ENCODE results near the gene DPPA3. TPM values are rescaled to one million over a fixed set of nuclear protein-coding genes. Genes with fewer than 3 reads are reported as not detected.
A peak's percentile ranks its signal among the peaks of the same experiment; 100 is the strongest.
"Not testable (repeated sequence)": the region's sequence is repeated elsewhere in the genome, so short reads cannot be mapped to it uniquely, and the experiment has no call there.

Gene DPPA3
- total RNA-seq (not detected), polyA plus RNA-seq (not detected)

DNA sequence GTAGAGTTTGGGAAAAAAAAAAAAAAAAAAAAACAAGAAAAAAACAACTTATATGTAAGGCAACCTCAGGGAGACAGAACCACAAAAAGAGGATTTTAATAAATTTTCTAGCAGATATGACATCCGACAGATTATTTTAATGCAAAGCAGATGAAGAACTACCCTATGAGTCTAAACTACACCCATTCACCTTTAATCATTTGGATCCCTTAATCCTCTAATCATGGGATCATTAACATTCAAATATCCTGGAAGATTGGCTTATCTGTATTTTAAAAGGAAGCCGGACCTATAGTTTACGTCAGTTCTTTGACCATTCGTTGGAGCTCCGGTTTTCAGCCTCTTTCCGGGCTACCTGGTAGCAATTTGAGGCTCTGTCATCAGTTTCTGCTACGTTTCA, at the start of gene DPPA3:
TSS of gene DPPA3 (plus strand) at position 301 of the 400 bp plus-strand sequence. CDS start 138 bp downstream, outside the sequence.
- no peak for DNase-seq
- ChIA-PET CTCF (no interaction called here), POLR2A (no interaction called here)
- H3K27me3 ChIP-seq (ENCODE audit: insufficient read depth, low read length, poor library complexity, severe bottlenecking): no peaks in the 10 kb centered on the region
- H3K9me3 ChIP-seq (ENCODE audit: low read length): no peaks in the 10 kb centered on the region
- H3K36me3 ChIP-seq (ENCODE audit: insufficient read depth, low read length): no peaks in the 10 kb centered on the region
- Mint-ChIP-seq H3K4me3 (no peak within 1 kb of the TSS), H3K27me3 (peaks cover 6 to 7% of the 10 kb centered on the region in 2 donors), H3K27ac (no peak within 1 kb of the TSS), H3K36me3 (no peaks in the 10 kb centered on the region), H3K4me1 (no peaks in the 10 kb centered on the region), H3K9me3 (no peaks in the 10 kb centered on the region)
- no peak within 1 kb of the TSS for H3K4me3 ChIP-seq (ENCODE audit: low read length)
- no peak within 1 kb of the TSS for H3K27ac ChIP-seq (ENCODE audit: low read depth, low read length)
- no peaks in the 10 kb centered on the region for H3K4me1 ChIP-seq (ENCODE audit: insufficient read depth, low read length)

DNA sequence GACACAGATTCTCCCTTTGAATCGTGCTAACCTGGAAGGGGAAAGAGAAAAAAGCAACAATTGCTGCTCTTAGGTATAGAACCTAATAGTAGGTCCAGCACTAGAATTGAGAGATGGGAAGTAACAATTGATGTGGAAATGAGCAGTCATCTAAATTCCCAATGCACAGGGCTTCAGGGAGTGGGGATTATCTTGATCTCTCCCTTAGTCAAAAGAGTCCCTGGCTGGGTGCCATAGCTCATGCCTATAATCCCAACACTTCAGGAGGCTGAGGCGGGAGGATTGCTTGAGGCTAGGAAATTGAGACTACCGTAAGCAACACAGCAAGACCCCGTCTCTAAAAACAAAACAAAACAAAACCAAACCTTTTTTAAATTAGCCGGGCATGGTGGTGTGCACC, 49.5 kb upstream of the DPPA3 start:
- Histone ChIP-seq H3K4me1 (ENCODE audit: insufficient read depth, low read length) (no peaks in the 10 kb centered on the region), H3K27ac (ENCODE audit: low read depth, low read length) (no peak overlapping the region), H3K27me3 (ENCODE audit: insufficient read depth, low read length, poor library complexity, severe bottlenecking) (no peaks in the 10 kb centered on the region), H3K36me3 (ENCODE audit: insufficient read depth, low read length) (no peaks in the 10 kb centered on the region), H3K9me3 (ENCODE audit: low read length) (no peaks in the 10 kb centered on the region), H3K4me3 (ENCODE audit: low read length) (no peak overlapping the region)
- Mint-ChIP-seq H3K27ac (no peak overlapping the region), H3K36me3 (no peaks in the 10 kb centered on the region), H3K4me3 (no peak overlapping the region), H3K4me1 (no peaks in the 10 kb centered on the region), H3K27me3 (no peaks in the 10 kb centered on the region), H3K9me3 (no peaks in the 10 kb centered on the region)
- POLR2A ChIA-PET: no interaction called here
- DNase-seq: no peak
- CTCF ChIA-PET: no interaction called here

DNA sequence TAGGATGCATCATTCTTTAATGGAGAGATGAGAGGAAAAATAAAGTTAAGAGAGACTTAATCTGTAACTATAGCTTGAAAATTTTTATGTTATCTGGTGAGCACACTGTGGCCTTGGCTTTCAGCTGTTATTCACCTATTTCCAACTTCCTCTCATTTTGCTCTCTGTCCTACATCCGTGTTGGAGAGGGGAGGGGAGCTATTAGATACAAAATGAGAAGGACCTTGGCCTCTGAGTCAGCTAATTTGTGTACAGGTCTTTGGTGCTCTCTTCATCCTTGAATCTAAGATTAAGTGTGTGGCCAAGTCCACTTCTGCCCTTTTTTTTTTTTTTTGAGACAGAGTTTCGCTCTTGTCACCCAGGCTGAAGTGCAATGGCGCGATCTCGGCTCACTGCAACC, 44.6 kb upstream of the DPPA3 start:
- no peak overlapping the region for H3K4me3 ChIP-seq (ENCODE audit: low read length)
- DNase-seq: no peak
- H3K4me1 ChIP-seq (ENCODE audit: insufficient read depth, low read length): no peaks in the 10 kb centered on the region
- H3K36me3 ChIP-seq (ENCODE audit: insufficient read depth, low read length): no peaks in the 10 kb centered on the region
- Mint-ChIP-seq H3K27me3 (peaks cover 5% of the 10 kb centered on the region in 2 donors), H3K4me1 (no peaks in the 10 kb centered on the region), H3K36me3 (no peaks in the 10 kb centered on the region), H3K27ac (no peak overlapping the region), H3K4me3 (no peak overlapping the region), H3K9me3 (no peaks in the 10 kb centered on the region)
- no peaks in the 10 kb centered on the region for H3K27me3 ChIP-seq (ENCODE audit: insufficient read depth, low read length, poor library complexity, severe bottlenecking)
- H3K27ac ChIP-seq (ENCODE audit: low read depth, low read length): no peak overlapping the region
- no peaks in the 10 kb centered on the region for H3K9me3 ChIP-seq (ENCODE audit: low read length)
- CTCF ChIA-PET: no interaction called here
- POLR2A ChIA-PET: no interaction called here

DNA sequence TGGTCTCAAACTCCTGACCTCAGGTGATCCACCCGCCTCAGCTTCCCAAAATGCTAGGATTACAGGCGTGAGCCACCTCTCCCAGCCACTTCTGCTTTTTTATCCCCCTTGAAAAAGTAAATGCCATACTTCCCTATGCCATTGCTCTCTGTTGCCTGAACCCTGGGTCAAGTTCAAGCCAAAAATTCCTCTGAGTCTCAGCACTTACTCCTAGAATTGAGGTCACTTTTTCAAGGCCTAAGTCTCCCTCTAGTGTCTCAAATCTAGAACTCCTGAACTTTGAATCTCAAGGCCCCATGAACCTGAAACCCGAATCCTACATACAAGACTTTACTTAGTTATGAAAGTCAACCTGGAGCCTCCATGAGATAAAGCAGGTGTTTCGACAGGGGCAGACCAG, 44.1 kb upstream of the DPPA3 start:
- ChIA-PET CTCF (no interaction called here), POLR2A (no interaction called here)
- Histone ChIP-seq H3K9me3 (ENCODE audit: low read length) (no peaks in the 10 kb centered on the region), H3K36me3 (ENCODE audit: insufficient read depth, low read length) (no peaks in the 10 kb centered on the region), H3K27ac (ENCODE audit: low read depth, low read length) (no peak overlapping the region), H3K4me3 (ENCODE audit: low read length) (no peak overlapping the region), H3K4me1 (ENCODE audit: insufficient read depth, low read length) (no peaks in the 10 kb centered on the region), H3K27me3 (ENCODE audit: insufficient read depth, low read length, poor library complexity, severe bottlenecking) (no peaks in the 10 kb centered on the region)
- Mint-ChIP-seq H3K27ac (peak overlapping the region in 1 of 8 donors; percentile 34), H3K36me3 (no peaks in the 10 kb centered on the region), H3K4me3 (no peak overlapping the region), H3K4me1 (no peaks in the 10 kb centered on the region), H3K27me3 (peaks cover 5% of the 10 kb centered on the region in 2 donors), H3K9me3 (no peaks in the 10 kb centered on the region)
- DNase-seq: no peak

DNA sequence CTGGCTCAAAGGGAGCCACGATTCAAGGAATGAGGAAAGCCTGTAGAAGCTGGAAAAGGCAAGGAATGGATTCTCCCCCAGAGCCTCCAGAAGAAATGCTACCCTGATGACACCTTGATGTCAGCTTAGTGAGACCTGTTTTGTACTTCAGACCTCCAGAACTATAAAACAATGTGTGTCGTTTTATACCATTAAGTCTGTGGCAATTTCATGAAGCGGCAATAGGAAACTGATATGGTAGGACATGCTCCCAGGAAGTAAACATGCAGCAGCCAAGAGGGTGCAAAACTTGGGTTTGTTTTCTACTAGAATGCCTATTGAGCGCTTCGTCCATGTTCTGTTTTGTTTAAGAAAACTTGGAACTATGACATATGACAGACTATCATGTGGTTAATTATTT, 43.1 kb upstream of the DPPA3 start:
- Histone ChIP-seq H3K27me3 (ENCODE audit: insufficient read depth, low read length, poor library complexity, severe bottlenecking) (no peaks in the 10 kb centered on the region), H3K36me3 (ENCODE audit: insufficient read depth, low read length) (no peaks in the 10 kb centered on the region), H3K4me3 (ENCODE audit: low read length) (no peak overlapping the region), H3K27ac (ENCODE audit: low read depth, low read length) (no peak overlapping the region), H3K4me1 (ENCODE audit: insufficient read depth, low read length) (no peaks in the 10 kb centered on the region), H3K9me3 (ENCODE audit: low read length) (no peaks in the 10 kb centered on the region)
- no peaks in the 10 kb centered on the region for H3K36me3 Mint-ChIP-seq
- H3K27me3 Mint-ChIP-seq: peaks cover 5% of the 10 kb centered on the region in 2 donors
- ChIA-PET POLR2A (no interaction called here), CTCF (no interaction called here)
- no peak overlapping the region for H3K27ac Mint-ChIP-seq
- no peak for DNase-seq
- no peaks in the 10 kb centered on the region for H3K9me3 Mint-ChIP-seq
- H3K4me1 Mint-ChIP-seq: no peaks in the 10 kb centered on the region
- no peak overlapping the region for H3K4me3 Mint-ChIP-seq

DNA sequence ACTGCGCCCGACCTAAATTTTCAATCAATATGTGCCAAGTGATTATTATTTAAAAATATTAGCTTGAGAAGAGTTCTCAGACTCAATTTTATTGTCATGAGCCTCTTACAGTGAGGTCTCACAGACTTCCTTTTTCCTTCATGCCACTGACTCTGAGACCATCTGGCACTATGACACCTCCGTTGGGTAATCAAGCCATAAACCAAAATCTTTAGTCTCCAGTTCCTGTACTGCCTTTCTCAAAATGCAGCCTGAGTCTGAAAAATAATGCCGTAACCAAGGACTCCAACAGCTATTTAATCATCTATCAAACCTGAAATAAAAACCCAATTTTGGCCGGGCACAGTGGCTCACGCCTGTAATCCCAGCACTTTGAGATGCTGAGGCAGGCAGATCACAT, 35.8 kb upstream of the DPPA3 start:
- POLR2A ChIA-PET; H3K36me3 ChIP-seq (ENCODE audit: insufficient read depth, low read length); H3K36me3 Mint-ChIP-seq; H3K9me3 ChIP-seq (ENCODE audit: low read length); H3K27me3 ChIP-seq (ENCODE audit: insufficient read depth, low read length, poor library complexity, severe bottlenecking); DNase-seq; CTCF ChIA-PET; H3K27ac ChIP-seq (ENCODE audit: low read depth, low read length); H3K27ac Mint-ChIP-seq; H3K4me3 ChIP-seq (ENCODE audit: low read length); H3K4me3 Mint-ChIP-seq; H3K4me1 ChIP-seq (ENCODE audit: insufficient read depth, low read length); H3K9me3 Mint-ChIP-seq: not testable (repeated sequence)
- Mint-ChIP-seq H3K27me3 (peaks cover 9 to 22% of the 10 kb centered on the region in 2 donors), H3K4me1 (peaks cover 7 to 11% (median 9%) of the 10 kb centered on the region in 3 donors)

DNA sequence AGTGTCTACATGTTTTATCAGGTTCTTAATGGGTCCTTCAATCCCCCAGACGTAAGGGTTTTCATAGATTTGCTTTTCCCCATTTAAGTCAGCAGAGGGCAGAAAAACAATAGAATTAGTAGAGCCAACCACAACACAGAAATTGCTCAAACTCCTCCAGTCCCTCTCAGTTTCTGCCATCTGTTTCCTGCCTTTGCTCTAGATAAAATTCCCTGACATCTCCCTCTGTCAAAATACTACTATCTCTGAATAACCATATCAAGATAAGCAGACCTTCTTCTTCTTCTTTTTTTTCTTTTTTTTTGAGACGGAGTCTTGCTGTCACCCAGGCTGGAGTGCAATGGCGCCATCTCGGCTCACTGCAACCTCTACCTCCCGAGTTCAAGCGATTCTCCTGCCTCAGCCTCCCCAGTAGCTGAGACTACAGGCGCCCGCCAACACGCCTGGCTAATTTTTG, 33.8 kb upstream of the DPPA3 start:
- H3K27ac ChIP-seq (ENCODE audit: low read depth, low read length); H3K9me3 ChIP-seq (ENCODE audit: low read length); POLR2A ChIA-PET; H3K27me3 ChIP-seq (ENCODE audit: insufficient read depth, low read length, poor library complexity, severe bottlenecking); H3K9me3 Mint-ChIP-seq; H3K4me3 ChIP-seq (ENCODE audit: low read length); H3K36me3 Mint-ChIP-seq; H3K4me1 ChIP-seq (ENCODE audit: insufficient read depth, low read length); H3K36me3 ChIP-seq (ENCODE audit: insufficient read depth, low read length): not testable (repeated sequence)
- H3K4me1 Mint-ChIP-seq: peaks cover 7 to 11% (median 9%) of the 10 kb centered on the region in 3 donors
- H3K4me3 Mint-ChIP-seq: peak overlapping the region in 4 of 7 donors; percentile 20 to 62 (median 47)
- H3K27me3 Mint-ChIP-seq: peaks cover 4 to 17% of the 10 kb centered on the region in 2 donors
- peak overlapping the region in 1 of 8 donors; percentile 81 for H3K27ac Mint-ChIP-seq
- CTCF ChIA-PET: interaction anchor here (0.9 to 1.6 kb wide), 2 partner anchors 128 to 129 kb away, joined by 3 to 6 read pairs; no protein-coding TSS in a partner anchor
- peak in 2 of 5 donors; percentile 6 to 17 for DNase-seq

DNA sequence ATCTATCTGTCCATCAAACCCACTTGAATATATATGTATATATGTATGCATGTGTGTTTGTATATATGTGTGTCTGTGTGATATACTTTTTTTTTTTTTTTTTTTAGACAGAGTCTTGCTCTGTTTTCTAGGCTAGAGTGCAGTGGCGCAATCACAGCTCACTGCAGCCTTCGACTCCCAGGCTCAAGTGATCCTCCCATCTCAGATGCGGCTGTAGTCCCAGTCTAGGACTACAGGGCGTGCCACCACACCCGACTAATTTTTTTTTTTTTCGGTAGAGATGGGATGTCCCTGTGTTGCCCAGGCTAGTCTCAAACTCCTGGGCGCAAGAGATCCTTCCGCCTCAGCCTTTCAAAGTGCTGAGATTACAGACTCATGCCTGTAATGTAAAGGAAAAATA, 32.5 kb upstream of the DPPA3 start:
- Mint-ChIP-seq H3K27ac (no peak overlapping the region), H3K9me3 (no peaks in the 10 kb centered on the region), H3K4me1 (peaks cover 7 to 11% (median 9%) of the 10 kb centered on the region in 3 donors), H3K36me3 (no peaks in the 10 kb centered on the region), H3K4me3 (no peak overlapping the region), H3K27me3 (peaks cover 4 to 17% of the 10 kb centered on the region in 2 donors)
- DNase-seq: no peak
- no peaks in the 10 kb centered on the region for H3K36me3 ChIP-seq (ENCODE audit: insufficient read depth, low read length)
- no peaks in the 10 kb centered on the region for H3K27me3 ChIP-seq (ENCODE audit: insufficient read depth, low read length, poor library complexity, severe bottlenecking)
- H3K4me3 ChIP-seq (ENCODE audit: low read length): no peak overlapping the region
- H3K27ac ChIP-seq (ENCODE audit: low read depth, low read length): no peak overlapping the region
- H3K4me1 ChIP-seq (ENCODE audit: insufficient read depth, low read length): no peaks in the 10 kb centered on the region
- H3K9me3 ChIP-seq (ENCODE audit: low read length): no peaks in the 10 kb centered on the region
- CTCF ChIA-PET: no interaction called here
- POLR2A ChIA-PET: no interaction called here

Data from CD8-positive, alpha-beta memory T cell (primary cell).